ENCODE results near the gene RUNDC1. TPM values are rescaled to one million over a fixed set of nuclear protein-coding genes. Genes with fewer than 3 reads are reported as not detected.

RUNDC1 gene
- total RNA-seq, 1 donor from 2014 or later: 12.5 TPM

GRCh38 chr17:43018932-43019331, 38.6 kb downstream of the RUNDC1 start:
- no peak for DNase-seq (ENCODE audit: low read depth, low spot score)

DNA sequence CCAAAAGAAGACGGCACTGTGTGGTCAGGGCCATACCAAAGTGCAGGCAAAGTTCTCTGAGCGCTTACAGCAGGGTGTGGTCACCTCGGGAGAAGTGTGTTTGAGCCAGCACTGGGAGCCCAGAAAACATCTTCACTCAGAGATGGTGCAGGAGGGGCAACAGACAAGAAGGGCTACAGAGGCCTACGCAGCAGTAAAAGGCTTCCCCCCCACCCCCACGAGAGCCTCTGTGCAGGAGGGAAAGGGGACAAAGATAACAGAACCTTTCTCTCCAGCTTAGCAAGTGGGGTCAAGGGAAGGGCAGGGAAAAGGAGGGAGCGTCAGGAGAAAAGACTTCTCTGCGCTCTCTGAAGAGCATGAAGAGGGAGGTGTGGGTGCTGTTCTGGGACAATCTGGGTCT, 39.1 kb downstream of the RUNDC1 start:
- no peak for DNase-seq (ENCODE audit: low read depth, low spot score)

- no peak for DNase-seq (ENCODE audit: low read depth, low spot score)
Observed at GRCh38 chr17:43020030-43020621, 39.8 kb downstream of the RUNDC1 start.

- DNase-seq (ENCODE audit: low read depth, low spot score): no peak
Observed at GRCh38 chr17:43020789-43021740, 40.7 kb downstream of the RUNDC1 start.

- no peak for DNase-seq (ENCODE audit: low read depth, low spot score)
Observed at GRCh38 chr17:43021741-43022512, 41.6 kb downstream of the RUNDC1 start, which contains the start of gene VAT1. TSS of gene VAT1 (minus strand) at chr17:43022385. CDS start at chr17:43022322, 63 bp downstream.

DNA sequence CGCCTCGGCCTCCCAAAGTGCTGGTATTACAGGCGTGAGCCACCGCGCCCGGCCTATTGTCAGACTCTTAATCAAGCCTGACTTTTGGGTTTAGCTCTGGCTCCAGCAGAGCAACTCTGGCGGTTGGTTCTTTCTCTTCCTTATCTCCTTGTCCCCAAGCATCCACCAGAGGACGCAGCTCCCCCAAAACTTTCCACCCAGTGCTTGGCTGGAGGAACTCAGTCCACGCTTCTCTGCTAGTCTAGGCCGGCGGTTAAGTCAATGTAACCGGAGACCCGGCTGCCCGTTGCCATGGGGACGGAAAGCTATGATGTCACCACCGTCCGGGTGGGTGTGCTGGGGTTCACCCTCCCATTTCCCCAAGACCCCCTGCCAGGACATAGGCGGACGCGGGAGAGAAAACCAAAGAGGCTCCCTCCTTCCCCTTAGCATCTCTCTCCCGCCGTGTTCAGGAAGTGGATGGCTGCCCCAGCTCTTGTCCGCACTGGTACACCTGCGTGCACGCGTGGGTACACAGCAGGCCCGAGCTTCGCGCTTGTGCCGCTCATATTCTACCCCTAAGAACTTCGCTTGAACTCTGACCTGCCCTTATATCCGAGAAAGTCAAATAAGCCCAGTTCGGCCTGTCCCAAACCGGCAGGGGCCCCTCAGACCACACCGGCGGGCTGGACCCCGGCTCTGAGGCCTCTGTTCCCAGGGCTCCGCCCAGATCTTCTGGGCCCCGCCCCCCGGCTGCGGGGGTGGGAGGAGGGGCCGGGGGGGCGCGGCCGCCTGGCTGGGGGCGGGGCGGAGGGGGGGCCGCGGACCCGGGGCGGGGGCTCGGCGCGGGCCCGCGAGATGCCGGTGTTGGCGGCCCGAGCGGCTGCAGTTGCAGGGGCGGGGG, 44.3 kb downstream of the RUNDC1 start, which contains the start of gene RND2:
RND2 (plus strand) TSS at position 825 of the 883 bp plus-strand sequence. CDS start 117 bp downstream, outside the sequence.
- peak; percentile 84 for DNase-seq (ENCODE audit: low read depth, low spot score)

DNA sequence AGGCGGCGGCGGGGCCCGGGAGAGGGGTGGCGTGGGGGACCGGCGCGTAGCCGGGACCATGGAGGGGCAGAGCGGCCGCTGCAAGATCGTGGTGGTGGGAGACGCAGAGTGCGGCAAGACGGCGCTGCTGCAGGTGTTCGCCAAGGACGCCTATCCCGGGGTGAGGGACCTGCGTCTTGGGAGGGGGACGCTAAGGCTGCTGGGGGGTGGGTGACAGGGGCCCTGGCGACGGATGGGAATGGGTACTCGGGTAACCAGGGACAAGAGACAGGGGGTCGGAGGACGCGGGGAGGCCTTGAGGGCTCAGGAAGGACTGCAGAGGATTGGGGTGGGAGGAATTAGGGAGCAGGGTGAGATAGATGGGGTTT, 44.9 kb downstream of the RUNDC1 start:
- DNase-seq (ENCODE audit: low read depth, low spot score): no peak

DNA sequence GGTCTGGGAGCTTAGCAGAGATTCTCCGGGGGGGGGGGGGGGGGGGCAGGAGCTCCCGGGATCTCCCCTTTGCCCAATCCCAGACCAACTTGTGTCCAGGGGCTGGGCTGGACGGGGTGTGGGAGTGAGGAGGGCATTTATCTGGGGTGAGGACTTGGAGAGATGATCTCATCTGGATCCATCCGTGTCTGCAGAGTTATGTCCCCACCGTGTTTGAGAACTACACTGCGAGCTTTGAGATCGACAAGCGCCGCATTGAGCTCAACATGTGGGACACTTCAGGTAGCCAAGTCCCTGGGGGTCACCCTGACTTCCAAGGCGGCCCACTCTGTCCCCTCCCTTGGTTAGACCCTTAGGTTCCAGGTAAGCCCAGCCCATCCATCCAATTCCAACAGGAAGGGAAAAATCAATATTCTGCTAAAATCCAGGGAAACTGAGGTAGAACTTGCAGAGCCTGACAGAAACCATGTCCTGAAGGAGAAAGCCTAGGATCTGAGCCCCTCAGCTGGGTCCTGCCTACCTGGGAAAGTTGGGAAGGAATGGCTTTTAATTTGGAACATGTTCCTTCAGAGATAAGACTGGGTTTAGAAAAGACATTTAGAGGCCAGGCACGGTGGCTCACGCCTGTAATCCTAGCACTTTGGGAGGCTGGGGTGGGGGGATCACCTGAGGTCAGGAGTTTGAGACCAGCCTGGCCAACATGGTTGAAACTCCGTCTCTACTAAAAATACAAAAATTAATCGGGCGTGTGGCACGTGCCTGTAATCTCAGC, 45.6 kb downstream of the RUNDC1 start:
- DNase-seq (ENCODE audit: low read depth, low spot score): no peak

DNA sequence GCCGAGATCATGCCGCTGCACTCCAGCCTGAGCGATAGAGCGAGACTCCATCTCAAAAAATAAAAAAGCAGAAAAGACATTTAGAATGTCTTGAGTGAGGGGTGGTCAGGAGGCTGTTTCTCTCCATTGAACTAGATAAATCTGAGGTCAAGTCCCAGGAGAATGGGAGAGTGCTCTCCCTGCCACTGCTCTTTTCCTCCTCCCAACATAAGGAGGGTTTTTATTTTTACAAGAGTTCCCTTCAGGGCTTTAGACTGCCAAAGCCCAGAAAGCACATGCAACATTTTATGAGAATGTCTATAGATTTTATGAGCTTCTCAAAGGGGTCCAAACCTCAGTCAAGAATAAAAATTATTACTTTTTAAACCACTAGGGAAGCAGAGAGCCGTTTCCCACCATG, 46.2 kb downstream of the RUNDC1 start:
- no peak for DNase-seq (ENCODE audit: low read depth, low spot score)

DNA sequence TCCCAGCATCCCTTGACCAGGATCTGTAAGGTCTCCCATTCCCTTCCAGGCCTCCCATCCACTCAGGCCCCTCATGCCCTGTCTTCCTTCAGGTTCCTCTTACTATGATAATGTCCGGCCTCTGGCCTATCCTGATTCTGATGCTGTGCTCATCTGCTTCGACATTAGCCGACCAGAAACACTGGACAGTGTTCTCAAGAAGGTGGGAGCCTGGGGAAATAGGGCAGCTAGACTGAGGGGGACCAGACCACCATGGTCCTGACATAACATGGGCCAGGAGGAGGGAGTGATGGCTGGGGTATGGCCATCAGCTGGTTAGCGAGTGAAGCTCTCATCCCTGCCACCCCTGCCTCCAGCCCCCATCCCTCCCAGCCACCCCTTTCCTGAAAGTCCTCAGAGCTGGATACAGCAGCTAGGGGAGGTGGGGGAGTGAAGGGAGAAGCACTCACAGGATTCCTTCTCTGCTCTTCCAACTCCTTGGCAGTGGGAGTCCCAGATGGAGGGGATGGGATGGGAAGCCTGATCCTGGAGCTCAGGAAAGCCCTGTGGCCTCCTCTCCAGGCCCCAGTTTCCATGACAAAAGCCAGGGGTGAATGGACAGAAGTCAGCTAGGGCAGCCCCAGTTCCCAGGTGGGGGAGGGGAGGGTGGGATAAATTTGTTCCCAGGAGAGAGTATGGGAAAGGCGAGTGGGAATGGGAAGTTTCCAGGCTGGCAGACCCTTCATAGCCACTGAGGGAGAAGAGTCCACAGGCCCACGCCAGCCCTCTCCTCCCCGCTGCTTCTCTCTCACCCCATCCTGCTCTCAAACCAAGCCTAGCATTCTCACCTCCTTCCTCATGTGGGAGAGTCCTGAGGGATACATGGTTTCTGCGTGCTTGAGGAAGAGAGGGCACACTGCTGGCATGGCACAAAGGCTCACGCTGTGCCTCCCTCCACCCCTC, 47.0 kb downstream of the RUNDC1 start:
- no peak for DNase-seq (ENCODE audit: low read depth, low spot score)

DNA sequence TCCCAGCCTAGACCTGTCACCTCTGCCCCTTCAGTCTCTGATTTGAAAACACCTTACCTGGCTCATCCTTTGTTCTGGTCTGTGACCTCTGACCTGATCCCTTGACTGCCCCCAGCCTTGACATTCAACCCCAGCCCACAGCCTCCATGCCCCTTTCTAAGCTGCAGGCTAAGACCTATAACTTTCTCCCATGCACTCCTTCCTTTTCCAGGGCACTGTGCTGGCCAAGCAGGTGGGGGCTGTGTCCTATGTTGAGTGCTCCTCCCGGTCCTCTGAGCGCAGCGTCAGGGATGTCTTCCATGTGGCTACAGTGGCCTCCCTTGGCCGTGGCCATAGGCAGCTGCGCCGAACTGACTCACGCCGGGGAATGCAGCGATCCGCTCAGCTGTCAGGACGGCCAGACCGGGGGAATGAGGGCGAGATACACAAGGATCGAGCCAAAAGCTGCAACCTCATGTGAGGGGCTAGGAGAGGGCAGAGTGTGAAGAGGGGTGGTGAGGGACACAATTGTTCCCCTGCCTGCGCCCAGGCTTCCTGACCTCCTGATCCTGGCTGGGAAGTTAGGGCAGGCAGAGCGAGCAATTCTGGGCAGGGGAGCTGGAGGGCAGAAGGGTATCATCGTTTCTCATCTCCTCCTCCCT, 48.0 kb downstream of the RUNDC1 start:
- no peak for DNase-seq (ENCODE audit: low read depth, low spot score)

GRCh38 chr17:43030137-43030767, 49.9 kb downstream of the RUNDC1 start:
- no peak for DNase-seq (ENCODE audit: low read depth, low spot score)

DNA sequence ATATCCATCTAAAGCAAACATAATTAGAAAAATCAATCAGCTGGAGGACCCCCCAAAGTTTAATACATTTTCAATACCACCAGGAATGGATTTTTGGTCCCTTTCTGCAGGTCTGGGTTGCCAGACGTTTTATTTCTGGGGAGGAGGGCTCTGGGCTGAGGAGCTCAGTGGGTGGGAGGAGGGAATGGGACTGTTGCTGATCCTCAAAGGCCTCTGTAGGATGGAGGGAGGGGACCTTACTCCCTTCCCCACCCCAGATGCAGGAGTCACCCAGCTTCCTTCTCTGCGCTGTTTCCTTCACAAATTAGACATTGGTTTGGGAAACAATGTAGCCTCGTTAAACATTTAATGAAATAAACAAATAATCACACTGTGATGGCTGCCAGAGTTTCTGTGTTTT, 51.3 kb downstream of the RUNDC1 start:
- DNase-seq (ENCODE audit: low read depth, low spot score): no peak

GRCh38 chr17:43033948-43034881, 53.9 kb downstream of the RUNDC1 start:
- no peak for DNase-seq (ENCODE audit: low read depth, low spot score)

DNA sequence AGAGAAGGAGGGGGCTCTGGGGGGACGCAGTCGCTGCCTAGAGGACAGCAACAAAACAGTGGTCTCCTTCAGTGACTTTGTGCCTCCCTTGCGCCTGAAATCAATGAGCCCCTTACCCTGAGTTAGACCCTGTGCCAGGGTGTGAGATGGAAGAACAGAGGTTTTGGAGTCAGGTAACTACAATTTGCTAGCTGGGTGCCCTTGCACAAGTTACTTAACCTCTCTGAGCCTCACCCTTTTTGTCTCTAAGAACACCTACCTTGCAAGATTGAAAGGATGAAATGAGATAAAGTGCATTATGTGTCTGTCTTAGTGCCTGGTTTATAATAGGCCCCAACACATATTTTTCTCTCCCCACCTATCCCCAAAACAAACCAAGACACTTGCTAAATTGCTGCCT, 54.5 kb downstream of the RUNDC1 start:
- DNase-seq (ENCODE audit: low read depth, low spot score): no peak

DNA sequence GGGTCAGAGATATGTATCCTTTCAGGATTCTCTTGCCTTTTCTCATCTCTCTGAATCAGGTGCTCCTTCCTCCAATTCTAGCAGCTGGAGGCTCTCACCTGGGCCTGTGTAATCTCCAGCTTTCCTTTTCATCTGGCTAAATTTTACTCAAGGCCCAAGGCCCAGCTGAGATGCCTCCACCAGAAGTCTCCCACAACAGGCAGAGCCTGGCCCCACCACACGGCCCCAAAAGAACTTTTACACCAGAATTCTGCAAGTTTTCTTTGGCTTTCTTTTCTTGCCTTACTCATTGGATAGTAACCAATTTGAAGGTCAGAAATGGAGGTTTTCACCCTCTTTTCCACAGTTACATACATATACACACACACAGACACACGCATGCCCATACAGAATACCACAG, 59.3 kb downstream of the RUNDC1 start:
- no peak for DNase-seq (ENCODE audit: low read depth, low spot score)

DNA sequence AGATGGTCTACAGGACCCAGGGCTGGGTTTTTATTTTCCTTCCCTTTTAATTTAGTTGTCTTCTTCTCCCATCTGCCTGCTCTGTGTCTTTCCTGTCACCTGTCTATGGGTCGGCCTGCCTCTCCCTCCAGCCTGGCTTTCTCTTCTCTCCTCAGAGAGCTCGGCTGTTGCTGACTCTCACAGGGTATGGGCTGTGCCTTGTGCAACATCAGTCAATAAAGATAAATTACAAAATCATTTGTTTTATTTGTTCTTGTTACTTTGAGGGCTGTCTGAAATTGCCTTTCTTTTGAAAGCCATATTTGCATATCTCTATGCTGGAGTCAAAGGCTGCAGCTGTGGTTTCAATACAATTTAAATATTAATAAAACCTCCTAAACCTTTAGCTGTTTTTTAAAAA, 60.3 kb downstream of the RUNDC1 start:
- DNase-seq (ENCODE audit: low read depth, low spot score): no peak
